Measurements from ENCODE around the gene KCNJ9. TPM values are rescaled to one million over a fixed set of nuclear protein-coding genes. Genes with fewer than 3 reads are reported as not detected.

KCNJ9 gene
- total and polyA plus RNA-seq, 10 of the 15 experiments (the other 5 are each of a cell fraction or from before 2014, with no cell fraction given), result 0.12 TPM; not detected in 9

GRCh38 chr1:160114085-160114484 lies 32.7 kb downstream of the KCNJ9 start (continued):
- TF ChIP-seq SPI1 (IDR thresholded peaks at IDR 0.05; ENCODE audit: borderline replicate concordance, insufficient read depth, low read depth, low read length) (no peak), IRF3 (IDR thresholded peaks at IDR 0.05) (no peak), SIN3A (IDR thresholded peaks at IDR 0.05; ENCODE audit: low read depth, low read length) (no peak), CBFB (IDR thresholded peaks at IDR 0.05; ENCODE audit: low read depth) (no peak)

GRCh38 chr1:160115545-160116282 lies 34.4 kb downstream of the KCNJ9 start, which contains the start of gene ATP1A2:
ATP1A2 (plus strand) TSS chr1:160115759; CDS start chr1:160115862, 103 bp downstream.
- 0 out of 2 replicates have a peak, but pooled peaks cover 3% of the 10 kb centered on the region for H4K20me1 ChIP-seq (ENCODE audit: control insufficient read depth, insufficient read depth)
- POLR2A ChIA-PET, result no interaction called here
- 2% methylated on average over 10 of the region's 16 CpGs for WGBS (ENCODE audit: insufficient coverage, insufficient replicate concordance, low lambda C conversion rate, missing lambda C conversion rate)
- H3K27me3 ChIP-seq (replicated peaks in 1 of 2; ENCODE audit: control insufficient read depth in 2 of 2, insufficient read depth in 2 of 2, low read length in 1 of 2), result peaks cover 0 to 7% of the 10 kb centered on the region in 2 experiments
- RAD21 ChIA-PET (ENCODE audit: unreplicated experiment), result no interaction called here
- no peak for DNase-seq (ENCODE audit: low read depth, low spot score)
- ATAC-seq, result no peak
- CTCF ChIA-PET, result interaction anchor here (1.1 kb wide), 1 partner anchor 136 kb away, joined by 4 read pairs; no protein-coding TSS in a partner anchor
- no peak for FAIRE-seq
- no peaks in the 10 kb centered on the region for H3K9me3 ChIP-seq (replicated peaks; ENCODE audit: control insufficient read depth, insufficient read depth, low read length)
- no peaks in the 10 kb centered on the region for H3K36me3 ChIP-seq (ENCODE audit: control insufficient read depth in 2 of 2, insufficient read depth in 2 of 2, low read length in 1 of 2)
- no peak within 1 kb of the TSS for H3K4me3 ChIP-seq
- H3K27ac ChIP-seq (ENCODE audit: control insufficient read depth, insufficient read depth), result no peak within 1 kb of the TSS
- no peaks in the 10 kb centered on the region for H3K79me2 ChIP-seq (ENCODE audit: control insufficient read depth, insufficient read depth, low read length)
- H3K4me1 ChIP-seq (ENCODE audit: control insufficient read depth, insufficient read depth, low read length), result no peaks in the 10 kb centered on the region
- no peak within 1 kb of the TSS for H2AFZ ChIP-seq (ENCODE audit: control insufficient read depth, low read depth, low read length)
- no TSS peak for BruUV-seq (replicated peaks)
- SMC1A ChIA-PET (ENCODE audit: uncharacterized antibody, unreplicated experiment), result no interaction called here
- intact Hi-C loops (cut with micrococcal nuclease; ENCODE audit: unreplicated experiment), result no loop called here
- H3K9ac ChIP-seq (ENCODE audit: control insufficient read depth, insufficient read depth, low read length), result no peak within 1 kb of the TSS
- TF ChIP-seq POU2F2 (IDR thresholded peaks at IDR 0.05; ENCODE audit: borderline replicate concordance, low read depth, low read length) (no peak), SMAD1 (IDR thresholded peaks at IDR 0.05; ENCODE audit: low read depth, partially characterized antibody) (no peak), BACH1 (IDR thresholded peaks at IDR 0.05; ENCODE audit: borderline replicate concordance) (no peak)
- TF ChIP-seq, protein P1, sequence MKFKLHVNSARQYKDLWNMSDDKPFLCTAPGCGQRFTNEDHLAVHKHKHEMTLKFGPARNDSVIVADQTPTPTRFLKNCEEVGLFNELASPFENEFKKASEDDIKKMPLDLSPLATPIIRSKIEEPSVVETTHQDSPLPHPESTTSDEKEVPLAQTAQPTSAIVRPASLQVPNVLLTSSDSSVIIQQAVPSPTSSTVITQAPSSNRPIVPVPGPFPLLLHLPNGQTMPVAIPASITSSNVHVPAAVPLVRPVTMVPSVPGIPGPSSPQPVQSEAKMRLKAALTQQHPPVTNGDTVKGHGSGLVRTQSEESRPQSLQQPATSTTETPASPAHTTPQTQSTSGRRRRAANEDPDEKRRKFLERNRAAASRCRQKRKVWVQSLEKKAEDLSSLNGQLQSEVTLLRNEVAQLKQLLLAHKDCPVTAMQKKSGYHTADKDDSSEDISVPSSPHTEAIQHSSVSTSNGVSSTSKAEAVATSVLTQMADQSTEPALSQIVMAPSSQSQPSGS (IDR thresholded peaks at IDR 0.05; ENCODE audit: low read length), result no peak
- in situ Hi-C loops (cut with MboI), result no loop called here
- H3K4me2 ChIP-seq (ENCODE audit: control insufficient read depth, insufficient read depth), result no peak within 1 kb of the TSS
